Activated CD8-positive, alpha-beta memory T cell treated with anti-CD3 and anti-CD28 coated beads, Interleukin-2, amount 50 U/mL, for 1 hour (primary cell): ENCODE measurements around the gene FEV.

Source experiments
- DNase-seq: peaks from one replicate; pipeline ENCODE4 v3.0.0-alpha.2; 2020; ENCODE audit errors: extremely low read depth

FEV gene

GRCh38 chr2:218993345-218994315, 8.6 kb upstream of the FEV start, which contains the start of gene CRYBA2:
TSS of gene CRYBA2 (minus strand) at chr2:218993422. CDS start at chr2:218993176, 246 bp downstream.
- DNase-seq, result no peak

- no peak for DNase-seq
Observed at GRCh38 chr2:218992703-218993344, 7.8 kb upstream of the FEV start.

GRCh38 chr2:218992196-218992595, 7.2 kb upstream of the FEV start:
- DNase-seq, result no peak

- DNase-seq, result no peak
Observed at GRCh38 chr2:218991674-218992168, 6.7 kb upstream of the FEV start.

- no peak for DNase-seq
Observed at GRCh38 chr2:218990612-218991011, 5.6 kb upstream of the FEV start.

- no peak for DNase-seq
Observed at GRCh38 chr2:218990052-218990451, 5.1 kb upstream of the FEV start.

GRCh38 chr2:218988650-218989049, 3.7 kb upstream of the FEV start:
- no peak for DNase-seq

- DNase-seq, result no peak
Observed at GRCh38 chr2:218988164-218988563, 3.2 kb upstream of the FEV start.

- no peak for DNase-seq
Observed at GRCh38 chr2:218986148-218986761, 1.3 kb upstream of the FEV start.

GRCh38 chr2:218985325-218986091, 524 bp upstream of the FEV start:
- DNase-seq, result no peak

GRCh38 chr2:218984239-218985020, 554 bp downstream of the FEV start:
- DNase-seq, result no peak

- no peak for DNase-seq
Observed at GRCh38 chr2:218983934-218984238, 1.1 kb downstream of the FEV start.

- DNase-seq, result no peak
Observed at GRCh38 chr2:218983263-218983933, 1.6 kb downstream of the FEV start.

GRCh38 chr2:218982586-218983262, 2.3 kb downstream of the FEV start:
- no peak for DNase-seq

- no peak for DNase-seq
Observed at GRCh38 chr2:218981881-218982585, 3.0 kb downstream of the FEV start.

- no peak for DNase-seq
Observed at GRCh38 chr2:218981390-218981880, 3.5 kb downstream of the FEV start.

- DNase-seq, result no peak
Observed at GRCh38 chr2:218980735-218981389, 4.1 kb downstream of the FEV start.
